ENCODE measurements around the gene KIF3B.

Gene KIF3B

DNA sequence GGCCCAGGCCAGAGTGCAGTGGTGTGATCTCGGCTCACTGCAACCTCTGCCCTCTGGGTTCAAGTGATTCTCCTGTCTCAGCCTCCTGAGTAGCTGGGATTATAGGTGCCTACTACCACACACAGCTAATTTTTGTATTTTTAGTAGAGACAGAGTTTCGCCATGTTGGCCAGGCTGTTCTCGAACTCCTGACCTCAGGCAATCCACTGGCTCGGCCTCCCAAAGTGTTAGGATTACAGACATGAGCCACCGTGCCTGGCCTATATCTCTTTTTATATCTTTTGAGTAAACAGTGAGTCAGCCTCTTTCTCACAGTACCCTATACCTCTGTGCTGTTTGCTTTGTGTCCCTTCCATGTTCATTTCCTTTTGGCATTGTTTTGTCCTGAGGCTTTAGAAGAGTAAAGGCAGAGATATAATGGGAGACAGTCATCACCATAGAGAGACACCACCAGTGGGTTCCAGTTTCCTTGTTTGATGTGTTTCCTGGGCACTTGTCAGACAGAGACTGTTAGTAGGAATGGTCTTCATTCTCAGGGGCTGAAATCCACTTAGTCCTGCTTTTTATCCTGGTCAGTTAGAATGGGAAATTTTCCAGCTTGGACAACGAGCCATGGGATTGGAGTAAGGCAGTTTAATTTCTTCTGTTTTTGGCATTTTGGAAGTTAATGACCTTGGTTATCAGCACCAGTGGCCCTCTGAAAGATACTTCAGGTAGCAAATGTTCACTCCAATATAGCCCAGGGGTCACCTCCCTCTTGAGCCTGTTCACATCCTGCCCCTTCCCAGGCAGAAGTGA is 48.5 kb downstream of the KIF3B start:
- Histone ChIP-seq H3K27ac (no peak overlapping the region), H3K36me3 (peaks cover 31% of the 10 kb centered on the region), H3K9ac (no peak overlapping the region), H4K20me1 (no peaks in the 10 kb centered on the region), H3K4me2 (no peak overlapping the region), H3K9me3 (no peaks in the 10 kb centered on the region), H3K4me1 (peaks cover 6% of the 10 kb centered on the region), H3K27me3 (no peaks in the 10 kb centered on the region), H3K4me3 (no peak overlapping the region)
- TF ChIP-seq Cebpa-rat (IDR thresholded peaks at IDR 0.05): no peak

GRCh38 chr20:32326504-32326845 is 49.0 kb downstream of the KIF3B start:
- TF ChIP-seq Cebpa-rat (IDR thresholded peaks at IDR 0.05): no peak
- no peak overlapping the region for H3K9ac ChIP-seq
- H4K20me1 ChIP-seq: no peaks in the 10 kb centered on the region
- H3K36me3 ChIP-seq: peaks cover 33% of the 10 kb centered on the region
- H3K4me1 ChIP-seq: peaks cover 12% of the 10 kb centered on the region
- no peaks in the 10 kb centered on the region for H3K9me3 ChIP-seq
- no peak overlapping the region for H3K4me2 ChIP-seq
- no peaks in the 10 kb centered on the region for H3K27me3 ChIP-seq
- H3K4me3 ChIP-seq: no peak overlapping the region
- H3K27ac ChIP-seq: no peak overlapping the region

GRCh38 chr20:32327087-32327681 is 49.7 kb downstream of the KIF3B start:
- H4K20me1 ChIP-seq: no peaks in the 10 kb centered on the region
- H3K27ac ChIP-seq: no peak overlapping the region
- H3K4me1 ChIP-seq: peaks cover 19% of the 10 kb centered on the region
- no peak overlapping the region for H3K9ac ChIP-seq
- no peaks in the 10 kb centered on the region for H3K9me3 ChIP-seq
- no peak for TF ChIP-seq Cebpa-rat (IDR thresholded peaks at IDR 0.05)
- H3K4me3 ChIP-seq: no peak overlapping the region
- H3K36me3 ChIP-seq: peaks cover 40% of the 10 kb centered on the region
- no peaks in the 10 kb centered on the region for H3K27me3 ChIP-seq
- no peak overlapping the region for H3K4me2 ChIP-seq

- no peak for TF ChIP-seq Cebpa-rat (IDR thresholded peaks at IDR 0.05)
- no peak overlapping the region for H3K27ac ChIP-seq
- peaks cover 44% of the 10 kb centered on the region for H3K4me1 ChIP-seq
- no peak overlapping the region for H3K4me2 ChIP-seq
- no peaks in the 10 kb centered on the region for H3K9me3 ChIP-seq
- peaks cover 48% of the 10 kb centered on the region for H3K36me3 ChIP-seq
- H3K4me3 ChIP-seq: no peak overlapping the region
- no peak overlapping the region for H3K9ac ChIP-seq
- H4K20me1 ChIP-seq: no peaks in the 10 kb centered on the region
- no peaks in the 10 kb centered on the region for H3K27me3 ChIP-seq
Observed at GRCh38 chr20:32329817-32330554, 52.5 kb downstream of the KIF3B start.

- no peak overlapping the region for H3K27ac ChIP-seq
- TF ChIP-seq Cebpa-rat (IDR thresholded peaks at IDR 0.05): no peak
- peaks cover 48% of the 10 kb centered on the region for H3K36me3 ChIP-seq
Observed at GRCh38 chr20:32330555-32330897, 53.1 kb downstream of the KIF3B start.

DNA sequence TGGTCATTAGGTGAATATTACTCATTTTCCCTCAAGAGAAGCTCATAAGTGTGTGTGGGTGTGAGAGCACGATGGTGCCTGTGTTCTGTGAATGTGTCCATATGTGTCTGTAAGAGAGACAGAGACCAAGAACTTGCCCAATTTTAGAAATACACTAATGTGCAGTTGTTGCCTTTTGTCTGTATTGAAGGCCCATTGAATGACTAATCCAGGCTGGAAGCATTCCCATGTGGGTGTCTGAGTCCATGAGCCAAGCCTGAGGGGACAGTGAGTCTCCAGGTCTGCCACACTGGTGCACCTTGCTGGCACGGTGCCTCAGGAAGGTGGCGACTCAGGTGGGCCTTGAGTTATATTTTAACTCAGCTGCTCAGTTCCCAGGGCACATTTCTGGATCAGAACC is 55.2 kb downstream of the KIF3B start:
- Histone ChIP-seq H3K36me3 (peaks cover 36% of the 10 kb centered on the region), H3K9ac (no peak overlapping the region), H3K4me3 (no peak overlapping the region), H3K27me3 (no peaks in the 10 kb centered on the region), H3K9me3 (no peaks in the 10 kb centered on the region), H3K4me2 (no peak overlapping the region), H3K4me1 (peaks cover 66% of the 10 kb centered on the region), H4K20me1 (no peaks in the 10 kb centered on the region), H3K27ac (no peak overlapping the region)
- no peak for TF ChIP-seq Cebpa-rat (IDR thresholded peaks at IDR 0.05)

More at GRCh38 chr20:32330555-32330897, 53.1 kb downstream of the KIF3B start:
- Histone ChIP-seq H3K9ac (no peak overlapping the region), H3K4me3 (no peak overlapping the region), H3K9me3 (no peaks in the 10 kb centered on the region), H3K4me1 (peaks cover 46% of the 10 kb centered on the region), H3K27me3 (no peaks in the 10 kb centered on the region), H4K20me1 (no peaks in the 10 kb centered on the region), H3K4me2 (peak overlapping the region; percentile 51)

DNA sequence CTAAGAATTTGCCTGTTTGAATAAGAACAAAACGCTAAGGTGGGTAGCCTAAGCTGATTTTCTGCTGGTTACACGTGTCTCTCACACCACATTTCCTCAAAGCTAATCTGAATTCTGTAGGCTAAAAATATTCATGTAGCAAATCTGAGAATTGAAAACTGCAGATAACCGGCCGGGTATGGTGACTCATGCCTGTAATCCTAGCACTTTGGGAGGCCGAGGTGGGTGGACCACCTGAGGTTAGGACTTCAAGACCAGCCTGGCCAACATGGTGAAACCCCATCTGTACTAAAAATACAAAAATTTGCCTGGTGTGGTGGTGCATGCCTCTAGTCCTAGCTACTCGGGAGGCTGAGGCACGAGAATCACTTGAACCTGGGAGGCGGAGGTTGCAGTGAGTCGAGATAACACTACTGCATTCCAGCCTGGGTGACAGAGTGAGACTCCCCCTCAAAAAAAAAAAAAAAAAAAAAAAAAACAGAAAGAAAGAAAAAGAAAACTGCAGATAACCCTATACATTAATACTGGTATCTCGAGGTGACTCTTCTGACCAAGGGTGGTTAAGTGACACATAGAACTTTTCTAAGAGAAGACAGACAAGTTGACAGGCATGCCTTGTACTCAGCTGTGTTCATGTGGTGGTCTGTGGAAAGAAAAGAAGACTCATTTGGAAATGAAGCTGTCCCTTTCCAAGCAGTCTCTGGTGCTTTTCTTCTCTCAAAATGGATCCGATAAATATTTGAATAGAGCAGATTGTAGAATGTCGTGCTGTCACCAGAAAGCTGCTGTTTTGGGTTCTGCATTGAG is 55.9 kb downstream of the KIF3B start:
- TF ChIP-seq Cebpa-rat (IDR thresholded peaks at IDR 0.05): no peak
- H3K9ac ChIP-seq: no peak overlapping the region
- peaks cover 31% of the 10 kb centered on the region; the same call in 1 of the 2 replicates for H3K36me3 ChIP-seq

DNA sequence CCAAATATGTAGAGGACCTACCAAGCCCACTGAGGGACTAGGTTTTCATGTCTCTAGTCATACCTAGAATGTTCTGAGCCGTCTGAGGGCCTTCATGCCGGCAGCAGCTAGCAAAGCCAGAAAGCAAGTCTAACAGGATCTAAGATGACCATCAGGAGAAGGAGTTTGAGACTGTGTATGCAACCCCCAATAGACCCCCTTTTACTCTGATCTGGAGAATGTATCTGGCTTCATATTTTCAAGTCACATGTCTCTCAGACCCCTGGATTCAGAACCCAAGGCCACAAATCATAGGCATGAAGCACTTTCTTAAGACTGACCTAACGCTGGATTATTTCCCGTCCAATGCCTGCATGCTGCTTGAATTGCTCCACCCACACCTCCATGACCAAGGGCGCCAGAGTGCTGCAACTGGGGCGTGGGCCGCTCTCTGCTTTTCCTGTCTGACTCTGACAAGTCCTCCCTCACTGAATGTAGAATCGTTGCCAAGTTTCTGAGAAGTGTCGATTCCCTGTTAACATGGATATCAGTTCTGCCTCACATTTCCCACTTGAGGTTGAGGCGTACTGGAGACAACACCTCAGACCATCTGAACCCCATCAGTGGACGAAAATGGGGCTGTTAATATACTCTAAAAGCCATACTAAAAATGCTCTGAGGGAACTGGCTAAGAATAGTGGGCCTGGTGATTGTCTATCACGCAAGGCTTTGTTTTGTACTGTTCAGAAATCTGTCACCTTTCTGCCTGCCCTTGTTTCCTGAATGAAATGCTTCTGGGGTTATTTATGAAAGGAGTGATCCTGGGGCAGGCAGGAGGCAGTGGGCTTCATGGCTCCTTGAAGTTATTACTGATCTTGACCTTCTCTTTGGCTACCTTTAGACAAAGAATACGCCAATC is 56.8 kb downstream of the KIF3B start:
- Histone ChIP-seq H4K20me1 (no peaks in the 10 kb centered on the region), H3K27me3 (no peaks in the 10 kb centered on the region), H3K36me3 (peaks cover 26% of the 10 kb centered on the region; the same call in 1 of the 2 replicates), H3K9me3 (no peaks in the 10 kb centered on the region), H3K4me3 (no peak overlapping the region), H3K27ac (peak overlapping the region; percentile 7; the same call in 1 of the 2 replicates), H3K4me1 (peaks cover 82% of the 10 kb centered on the region), H3K9ac (no peak overlapping the region), H3K4me2 (peak overlapping the region; percentile 8; the same call in 1 of the 2 replicates)
- no peak for TF ChIP-seq Cebpa-rat (IDR thresholded peaks at IDR 0.05)

More for the DNA sequence above, 55.9 kb downstream of the KIF3B start:
- Histone ChIP-seq H3K4me3 (no peak overlapping the region), H3K4me1 (peaks cover 74% of the 10 kb centered on the region), H3K9me3 (no peaks in the 10 kb centered on the region), H3K27me3 (no peaks in the 10 kb centered on the region), H3K27ac (peak overlapping the region; percentile 7; the same call in 1 of the 2 replicates), H3K4me2 (no peak overlapping the region), H4K20me1 (no peaks in the 10 kb centered on the region)

Measured in BLaER1 (cell line).